Effector CD8-positive, alpha-beta T cell (primary cell): ENCODE data around the gene MORN4.
A peak's percentile ranks its signal among the peaks of the same experiment; 100 is the strongest.
"Not testable (repeated sequence)": the region's sequence is repeated elsewhere in the genome, so short reads cannot be mapped to it uniquely, and the experiment has no call there.

ENCODE experiments used
- DNase-seq: peaks from one replicate; lab custom pipeline; 2025; lab: John Stamatoyannopoulos, UW

The MORN4 gene

DNA sequence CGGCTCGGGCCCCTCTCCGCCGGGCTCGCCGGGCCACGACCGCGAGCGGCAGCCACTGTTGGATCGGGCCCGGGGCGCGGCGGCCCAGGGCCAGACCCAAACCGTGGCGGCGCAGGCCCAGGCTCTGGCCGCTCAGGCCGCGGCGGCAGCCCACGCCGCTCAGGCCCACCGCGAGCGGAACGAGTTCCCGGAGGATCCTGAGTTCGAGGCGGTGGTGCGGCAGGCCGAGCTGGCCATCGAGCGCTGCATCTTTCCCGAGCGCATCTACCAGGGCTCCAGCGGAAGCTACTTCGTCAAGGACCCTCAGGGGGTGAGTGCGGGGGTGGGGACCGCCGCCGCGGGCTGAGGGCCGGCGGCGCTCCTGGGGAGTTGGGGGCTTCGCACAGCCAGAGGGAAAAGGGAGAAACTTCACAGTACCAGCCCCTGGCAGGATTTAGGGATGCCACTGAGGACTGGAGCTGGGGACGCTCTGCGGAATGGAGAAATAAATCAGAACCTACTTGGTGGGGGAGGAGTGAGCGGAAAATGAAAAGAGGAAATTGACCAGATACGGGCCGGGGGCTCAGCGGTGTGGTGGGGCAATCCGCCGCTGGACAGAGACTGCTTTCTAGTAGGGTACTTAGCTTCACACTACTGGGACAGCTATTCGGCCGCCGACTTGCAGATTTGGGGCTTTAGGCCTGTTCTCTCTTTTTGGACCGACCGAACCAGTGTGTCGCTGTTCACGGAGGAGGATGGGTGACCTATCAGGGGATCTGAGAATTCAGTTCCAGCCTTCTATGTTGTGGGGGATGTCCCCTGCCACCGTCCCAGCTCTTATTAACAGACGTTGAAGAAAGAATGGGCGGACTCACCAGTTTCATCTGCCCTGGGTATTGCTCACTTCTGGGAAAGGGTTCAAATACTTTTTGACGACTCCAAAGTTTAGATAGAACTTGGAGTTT, 7.8 kb upstream of the MORN4 start:
- DNase-seq: no peak

DNA sequence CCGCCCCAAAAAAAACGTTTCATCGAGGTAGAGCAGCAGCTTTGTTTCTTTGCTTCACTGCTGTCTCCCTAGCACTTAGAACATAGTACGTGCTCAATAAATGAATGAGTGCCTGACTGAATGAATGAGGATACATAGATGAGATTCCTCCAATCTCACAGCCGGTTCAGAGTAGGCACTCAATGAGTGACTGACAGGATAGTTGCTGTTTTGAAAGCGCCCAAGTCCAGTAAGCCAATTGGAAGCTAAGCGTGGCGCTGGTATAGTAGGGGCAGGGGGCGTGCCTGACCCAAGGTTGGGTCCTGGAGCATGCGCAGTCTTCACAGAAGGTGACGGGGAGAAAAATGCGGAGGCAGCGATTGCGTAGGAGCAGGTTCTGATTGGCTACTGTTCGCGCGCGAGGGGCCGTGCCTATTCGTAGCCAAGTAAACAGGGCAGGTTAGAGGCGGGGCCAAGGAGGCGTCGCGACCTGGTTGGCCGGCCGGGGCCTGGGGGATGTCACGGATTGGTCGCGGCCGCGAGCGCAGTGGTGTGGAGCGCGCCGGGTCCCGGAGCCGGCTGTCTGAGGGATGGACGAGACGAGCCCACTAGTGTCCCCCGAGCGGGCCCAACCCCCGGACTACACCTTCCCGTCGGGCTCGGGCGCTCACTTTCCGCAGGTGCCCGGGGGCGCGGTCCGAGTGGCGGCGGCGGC, 7.0 kb upstream of the MORN4 start, which contains the start of gene PI4K2A:
TSS of gene PI4K2A (plus strand) at position 498 of the 694 bp plus-strand sequence. CDS start at position 570, 72 bp downstream.
- DNase-seq: peak; percentile 98

DNA sequence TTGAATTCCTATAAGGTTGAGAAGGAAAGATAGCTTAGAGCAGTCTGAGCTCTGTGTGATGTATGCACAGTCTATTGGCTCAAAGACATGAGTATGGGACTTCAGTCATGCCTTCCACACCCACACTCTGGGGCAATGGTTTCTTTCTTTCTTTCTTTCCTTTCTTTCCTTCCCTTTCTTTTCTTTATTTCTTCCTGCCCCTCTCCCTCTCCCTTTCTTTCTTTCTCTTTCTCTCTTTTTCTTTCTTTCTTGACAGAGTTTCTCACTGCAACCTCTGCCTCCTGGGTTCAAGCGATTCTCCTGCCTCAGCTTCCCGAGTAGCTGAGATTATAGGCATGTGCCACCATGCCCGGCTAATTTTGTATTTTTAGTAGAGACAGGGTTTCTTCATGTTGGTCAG, 5.8 kb upstream of the MORN4 start:
- not testable (repeated sequence) for DNase-seq

DNA sequence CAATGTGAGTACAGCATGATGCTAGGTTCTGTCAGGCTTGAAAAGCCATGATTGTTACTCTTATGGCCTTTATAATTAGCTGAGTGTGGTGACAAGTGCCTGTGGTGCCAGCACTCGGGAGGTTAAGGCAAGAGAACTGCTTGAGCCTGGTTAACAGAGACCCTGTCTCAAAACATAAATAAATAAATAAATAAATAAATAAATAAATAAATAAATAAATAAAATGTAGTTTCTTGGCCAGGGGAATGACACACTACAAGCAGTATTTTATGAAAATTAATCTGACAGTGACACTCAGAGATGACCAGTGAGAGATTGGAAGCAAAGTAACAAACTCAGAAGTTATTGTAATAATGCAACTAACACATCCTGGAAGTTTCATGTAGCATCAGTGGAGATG, 2.3 kb upstream of the MORN4 start:
- DNase-seq: no peak

DNA sequence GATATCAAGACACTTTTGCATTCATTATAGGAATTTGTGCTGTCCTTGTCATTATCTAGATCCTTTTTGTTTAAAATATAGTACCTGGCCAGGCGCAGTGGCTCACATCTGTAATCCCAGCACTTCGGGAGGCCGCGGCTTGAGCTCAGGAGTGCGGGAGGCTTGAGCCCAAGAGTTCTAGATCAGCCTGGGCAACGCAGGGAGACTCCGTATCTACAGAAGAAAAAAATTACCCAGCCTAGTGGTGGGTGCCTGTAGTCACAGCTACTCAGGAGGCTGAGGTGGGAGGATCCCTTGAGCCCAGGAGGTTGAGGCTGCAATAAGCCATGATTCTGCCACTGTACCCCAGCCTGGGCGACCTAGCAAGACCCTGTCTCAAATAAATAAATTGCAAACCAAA, 621 bp upstream of the MORN4 start:
- no peak for DNase-seq

DNA sequence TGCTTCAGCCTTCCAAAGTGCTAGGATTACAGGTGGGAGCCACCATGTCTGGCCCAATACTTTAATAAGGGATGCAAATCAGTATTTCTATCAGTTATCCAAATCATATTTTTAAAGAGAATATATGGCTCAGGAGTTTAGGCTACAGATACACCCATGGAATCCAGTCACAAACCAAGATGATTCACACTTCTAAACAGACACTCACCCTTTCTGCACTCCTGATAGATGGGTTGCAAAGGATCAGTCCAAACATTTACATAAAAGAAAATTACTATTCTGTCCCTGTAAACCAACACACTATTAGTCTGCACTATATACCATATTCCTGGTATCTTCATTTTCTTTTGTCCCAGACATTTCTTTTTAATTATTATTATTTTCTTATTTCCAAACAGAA, 2.2 kb downstream of the MORN4 start:
- DNase-seq: no peak

DNA sequence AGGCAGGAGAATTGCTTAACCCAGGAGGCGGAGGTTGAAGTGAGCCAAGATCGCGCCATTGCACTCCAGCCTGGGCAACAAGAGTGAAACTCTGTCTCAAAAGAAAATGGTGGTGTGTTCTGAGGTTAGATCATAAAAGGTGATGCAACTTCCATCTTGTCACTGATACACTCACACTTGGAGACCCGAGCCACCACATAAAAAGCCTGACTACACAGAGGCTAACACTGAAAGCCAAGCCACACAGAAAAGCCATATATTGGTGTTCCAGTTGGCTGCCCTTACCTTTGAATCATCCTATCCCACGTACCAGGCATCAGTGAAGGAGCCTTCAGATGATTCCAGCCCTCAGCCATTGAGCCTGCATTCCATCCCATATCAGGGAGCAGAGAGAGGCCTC, 4.0 kb downstream of the MORN4 start:
- DNase-seq: no peak

DNA sequence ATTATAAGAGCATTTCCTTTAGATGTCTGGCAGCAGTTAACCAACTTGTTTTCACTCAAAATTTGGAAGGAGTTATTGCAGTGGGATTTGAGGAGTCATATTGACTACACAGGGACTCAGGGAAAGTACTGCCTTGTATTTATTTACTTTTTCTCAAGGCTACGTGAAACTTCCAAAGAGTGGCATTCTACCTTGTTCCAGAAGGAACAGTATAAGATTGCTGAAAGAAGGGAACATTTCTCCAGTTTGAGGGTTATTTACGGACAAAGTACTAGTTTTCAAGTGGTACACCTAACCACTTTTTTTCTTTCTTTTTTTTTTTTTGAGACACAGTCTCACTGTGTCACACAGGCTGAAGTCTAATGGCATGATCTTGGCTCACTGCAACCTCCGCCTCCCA, 5.1 kb downstream of the MORN4 start:
- no peak for DNase-seq

DNA sequence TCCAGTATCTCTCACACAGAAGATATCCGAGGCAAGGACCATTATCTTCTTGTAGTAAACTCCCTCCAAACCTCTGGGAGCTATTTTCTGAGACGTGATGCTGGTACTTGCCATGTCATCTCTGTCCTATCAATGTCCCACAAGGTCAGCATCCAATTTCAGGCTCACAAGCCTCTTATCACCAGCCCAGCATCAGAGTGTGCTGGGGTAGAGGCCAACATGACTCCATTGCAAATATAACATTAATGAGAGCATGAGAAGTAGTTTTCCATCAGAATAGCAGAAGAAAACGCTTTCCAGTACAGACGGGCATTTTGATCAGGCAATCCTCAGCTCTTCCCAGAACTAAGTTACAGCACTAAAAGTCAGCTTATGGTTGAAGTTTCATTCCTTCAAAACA, 5.6 kb downstream of the MORN4 start:
- DNase-seq: no peak

DNA sequence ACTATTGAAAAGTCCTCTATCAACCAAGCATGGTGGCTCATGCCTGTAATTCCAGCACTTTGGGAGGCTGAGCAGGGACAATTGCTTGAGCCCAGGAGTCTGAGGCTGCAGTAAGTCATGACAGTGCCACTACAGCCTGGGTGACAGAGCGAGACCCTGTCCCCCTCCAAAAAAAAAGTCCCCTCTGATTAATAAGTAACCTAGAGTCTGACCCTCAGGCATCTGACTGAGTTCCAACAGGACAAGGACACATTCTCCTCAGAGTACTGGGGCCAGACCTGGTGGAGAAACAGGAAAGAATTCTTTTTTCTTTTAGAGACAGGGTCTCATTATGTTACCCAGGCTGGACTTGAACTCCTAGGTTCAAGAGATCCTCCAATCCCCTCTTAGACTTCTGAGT, 10.0 kb downstream of the MORN4 start:
- no peak for DNase-seq

DNA sequence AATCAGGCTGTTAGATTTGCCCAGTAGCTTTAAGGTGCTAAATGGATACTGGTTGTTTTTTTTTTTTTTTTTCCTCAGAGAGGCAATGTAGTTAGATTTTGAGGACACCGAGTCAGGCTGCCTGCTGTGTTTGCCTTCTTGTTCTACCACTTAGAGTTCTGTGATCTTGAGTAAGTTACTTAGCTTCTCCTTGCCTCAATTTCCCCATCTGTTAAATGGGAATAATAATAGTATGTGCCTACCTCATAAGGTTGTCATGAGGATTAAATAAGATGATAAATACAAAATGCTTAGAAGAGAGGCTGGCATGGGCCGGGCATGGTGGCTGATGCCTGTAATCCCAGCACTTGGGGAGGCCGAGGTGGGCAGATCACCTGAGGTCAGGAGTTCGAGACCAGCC, 14.6 kb downstream of the MORN4 start:
- DNase-seq: no peak

DNA sequence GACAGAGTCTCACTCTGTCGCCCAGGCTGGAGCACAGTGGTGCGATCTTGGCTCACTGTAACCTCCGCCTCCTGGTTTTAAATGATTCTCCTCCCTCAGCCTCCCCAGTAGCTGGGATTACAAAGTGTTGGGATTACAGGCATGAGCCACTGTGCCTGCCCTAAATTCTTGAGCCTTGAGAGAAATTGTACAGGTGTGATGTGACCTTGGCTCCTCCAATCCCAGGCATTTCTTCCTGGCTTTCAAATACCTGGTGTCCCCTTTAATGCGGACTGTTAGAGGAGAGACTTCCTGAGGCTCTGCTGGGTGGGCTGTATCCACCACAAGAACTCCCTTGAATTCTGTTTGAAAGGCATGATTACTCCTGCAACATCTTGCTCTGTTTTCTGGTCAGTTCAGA, 15.0 kb downstream of the MORN4 start:
- no peak for DNase-seq

DNA sequence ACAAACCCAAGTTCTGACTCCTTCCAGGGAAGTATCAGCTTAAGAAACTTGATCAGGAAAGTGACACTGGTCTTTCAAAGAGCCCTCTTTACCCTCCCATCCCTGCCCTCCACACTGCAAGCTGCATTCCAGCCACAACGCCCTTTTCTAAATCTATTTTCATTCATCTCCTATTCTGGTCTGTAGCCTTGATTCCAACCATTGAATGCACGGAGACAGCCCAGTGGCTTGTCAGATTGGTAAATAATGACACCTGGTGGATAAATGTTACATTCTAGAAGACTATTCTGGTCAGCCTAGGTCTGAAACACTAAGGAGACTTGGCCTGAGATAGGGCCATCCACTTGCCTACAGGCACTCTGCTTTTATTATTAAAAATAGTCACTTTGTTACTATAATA, 20.9 kb downstream of the MORN4 start:
- DNase-seq: no peak

DNA sequence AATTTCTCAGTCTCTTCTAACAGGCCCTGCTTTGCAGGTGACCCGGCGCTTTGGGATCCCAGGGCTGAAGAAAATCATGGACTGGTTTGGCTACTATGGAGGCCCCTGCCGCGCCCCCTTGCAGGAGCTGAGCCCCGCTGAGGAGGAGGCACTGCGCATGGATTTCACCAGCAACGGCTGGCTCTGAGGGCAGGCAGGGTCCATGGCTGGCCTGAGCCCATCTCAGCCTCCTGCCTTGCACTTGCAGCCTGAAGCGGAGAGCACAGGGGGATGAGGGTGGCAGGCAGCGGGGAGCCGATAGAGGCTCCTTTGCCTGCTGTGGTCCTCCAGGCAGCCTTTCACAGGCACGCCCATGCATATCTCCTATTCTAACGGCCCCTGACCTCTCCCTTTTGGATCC, 21.8 kb downstream of the MORN4 start:
- DNase-seq: no peak

DNA sequence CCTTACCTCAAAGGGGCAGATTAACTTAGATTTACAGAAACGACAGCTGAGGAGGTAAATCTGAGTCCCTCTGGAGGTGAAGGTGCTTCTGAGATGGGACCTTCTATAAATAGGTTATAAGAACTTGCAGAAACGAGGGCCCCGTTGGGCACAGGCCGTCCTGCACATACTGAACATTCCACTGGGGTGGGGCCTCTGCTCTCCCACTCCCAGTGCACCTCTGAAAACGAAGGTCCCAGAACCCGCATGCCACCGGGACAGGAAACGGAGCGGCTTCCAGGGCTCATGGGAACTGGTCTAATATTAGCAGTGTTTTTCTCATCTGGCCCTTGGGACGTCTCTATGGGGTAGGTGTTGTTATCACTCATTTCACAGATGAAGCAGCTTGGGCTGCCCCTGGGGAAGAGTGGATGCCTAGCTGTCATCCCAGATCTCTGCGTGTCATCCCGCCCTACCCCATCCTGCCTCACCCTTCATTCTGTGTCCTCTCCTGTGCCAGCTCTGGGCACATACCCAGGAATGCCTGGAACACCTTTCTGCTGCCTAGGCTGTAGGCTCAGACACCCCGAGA, 24.2 kb downstream of the MORN4 start:
- no peak for DNase-seq

DNA sequence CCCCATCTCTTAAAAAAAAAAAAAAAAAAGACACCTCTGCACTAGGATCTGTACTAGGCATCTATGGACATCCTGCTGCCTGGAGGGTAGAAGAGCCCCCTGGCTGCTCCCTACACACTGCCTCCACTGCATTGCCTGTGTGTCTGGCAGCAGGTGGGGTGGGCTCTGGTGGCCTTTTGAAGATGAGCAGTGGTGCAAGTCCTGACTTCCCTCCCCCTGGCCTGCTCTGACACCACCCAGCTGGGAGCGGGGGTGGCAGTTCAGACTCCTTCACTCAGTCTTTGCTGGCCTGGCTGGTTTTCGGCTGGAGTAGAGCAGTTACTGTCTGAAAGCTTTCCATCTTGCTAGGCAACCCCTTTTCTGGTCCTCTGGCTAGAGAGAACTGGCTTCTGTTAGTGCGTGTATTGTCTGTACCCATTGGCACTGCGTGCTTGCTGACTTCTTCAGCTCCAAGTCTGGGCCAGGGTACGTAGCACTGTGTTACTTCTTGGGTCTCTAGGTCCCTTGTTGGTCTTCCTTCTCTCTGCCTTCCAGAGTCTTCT, 26.1 kb downstream of the MORN4 start:
- no peak for DNase-seq

DNA sequence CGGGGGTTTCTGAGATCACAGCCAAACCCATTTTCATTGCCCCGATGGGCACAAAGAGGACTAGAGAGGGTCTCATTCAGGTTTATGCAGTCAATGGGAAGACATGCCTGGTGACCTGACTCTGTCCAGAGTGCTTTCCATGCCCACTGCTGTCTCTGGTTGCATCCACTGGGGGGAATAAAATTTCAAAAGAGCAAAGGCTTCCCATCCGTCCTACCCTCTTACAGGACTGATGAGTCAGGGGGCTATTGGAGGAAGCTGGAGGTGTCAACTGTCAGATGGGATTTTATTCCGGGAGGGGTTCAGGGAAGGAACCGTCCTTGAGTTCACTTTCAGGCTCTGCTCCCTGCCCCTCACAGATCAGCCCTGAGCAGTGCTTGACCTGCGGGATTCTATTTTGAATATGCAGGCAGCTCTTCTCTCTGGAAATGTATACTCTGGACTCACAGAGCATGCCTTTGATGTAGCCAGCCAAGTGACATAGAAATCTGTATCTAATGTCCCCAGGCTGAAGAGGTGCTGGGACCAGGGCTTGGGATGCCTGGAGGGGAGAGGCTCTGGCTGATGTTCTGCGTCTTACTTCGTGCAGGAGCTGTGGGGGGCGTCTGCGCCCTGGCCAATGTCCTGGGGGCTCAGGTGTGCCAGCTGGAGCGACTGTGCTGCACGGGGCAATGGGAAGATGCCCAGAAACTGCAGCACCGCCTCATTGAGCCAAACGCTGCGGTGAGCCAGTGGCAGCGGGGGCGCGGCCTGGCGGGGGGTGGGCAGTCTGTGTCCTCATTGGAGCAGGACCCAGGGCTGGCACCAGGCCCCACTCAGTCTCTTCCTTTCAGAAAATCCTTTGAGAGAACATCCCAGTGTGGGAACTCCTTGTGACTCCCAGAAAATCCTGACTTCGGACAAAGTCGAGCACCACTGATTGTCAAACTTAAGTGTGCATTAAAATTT, 31.8 kb downstream of the MORN4 start:
- no peak for DNase-seq

DNA sequence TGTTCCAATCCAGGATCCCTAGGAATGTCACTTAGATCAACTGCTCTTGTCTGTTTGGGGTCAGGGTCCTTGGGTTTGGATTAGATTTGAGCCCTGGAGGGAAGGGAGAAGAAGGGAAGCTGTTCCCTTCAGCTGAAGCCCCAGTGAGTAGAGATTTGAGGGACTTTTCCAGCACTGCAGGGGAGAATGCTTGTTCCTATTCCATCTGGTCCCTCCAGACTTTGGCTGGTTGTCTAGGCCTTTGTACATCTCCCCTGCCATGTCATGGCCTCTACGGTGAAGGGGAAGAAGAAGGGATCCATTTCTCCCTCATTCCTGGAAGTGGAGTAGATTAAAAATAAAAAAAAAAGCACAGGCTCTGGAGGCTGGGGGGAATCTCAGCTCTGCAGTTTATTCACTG, 32.7 kb downstream of the MORN4 start:
- no peak for DNase-seq

DNA sequence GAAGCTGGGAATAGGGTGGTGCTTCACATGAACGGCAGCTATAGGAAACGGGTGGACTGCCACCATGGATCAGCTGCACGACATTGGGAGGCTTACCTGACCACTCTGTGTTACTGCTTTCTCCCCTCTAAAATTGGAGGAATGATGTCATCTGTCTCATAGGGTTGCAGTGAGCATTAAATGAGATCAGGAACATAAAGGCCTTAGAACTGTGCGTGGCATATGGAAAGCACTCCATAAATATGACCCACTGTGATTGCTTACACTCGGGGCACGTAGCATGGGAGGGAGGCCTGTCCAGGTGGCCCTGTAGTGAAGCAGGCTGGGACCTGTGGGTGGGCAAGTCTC, 34.1 kb downstream of the MORN4 start:
- DNase-seq: no peak

DNA sequence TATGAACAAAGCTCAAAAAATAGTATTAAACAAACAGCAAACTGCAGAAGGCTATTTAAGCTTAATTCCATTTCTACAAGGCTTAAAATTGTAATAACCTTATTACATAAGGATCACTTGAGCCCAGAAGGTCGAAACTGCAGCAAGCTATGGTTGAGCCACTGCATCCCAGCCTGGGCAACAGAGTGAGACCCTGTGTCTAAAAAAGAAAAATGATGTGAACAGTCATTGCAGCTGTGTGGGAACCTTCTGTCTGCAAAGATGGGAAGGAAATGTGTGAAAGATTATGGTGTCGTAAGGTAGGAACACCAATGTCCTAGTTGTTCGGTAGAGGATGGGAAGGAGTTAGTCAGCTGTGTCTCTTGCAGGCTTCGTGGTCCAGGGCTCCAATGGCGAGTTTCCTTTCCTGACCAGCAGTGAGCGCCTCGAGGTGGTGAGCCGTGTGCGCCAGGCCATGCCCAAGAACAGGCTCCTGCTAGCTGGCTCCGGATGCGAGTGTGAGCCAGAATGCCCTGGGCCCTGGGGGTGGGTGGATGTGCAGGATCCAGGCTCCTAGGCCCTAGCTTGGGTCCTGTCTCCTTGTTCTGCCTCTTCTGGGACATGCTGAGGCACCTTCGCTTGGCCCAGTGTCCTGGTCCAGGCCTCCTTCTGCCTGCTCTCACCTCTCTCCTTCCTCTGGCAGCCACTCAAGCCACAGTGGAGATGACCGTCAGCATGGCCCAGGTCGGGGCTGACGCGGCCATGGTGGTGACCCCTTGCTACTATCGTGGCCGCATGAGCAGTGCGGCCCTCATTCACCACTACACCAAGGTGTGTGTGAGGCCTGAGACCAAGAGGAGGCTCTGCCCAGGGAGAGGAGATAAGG, 34.7 kb downstream of the MORN4 start:
- DNase-seq: no peak

DNA sequence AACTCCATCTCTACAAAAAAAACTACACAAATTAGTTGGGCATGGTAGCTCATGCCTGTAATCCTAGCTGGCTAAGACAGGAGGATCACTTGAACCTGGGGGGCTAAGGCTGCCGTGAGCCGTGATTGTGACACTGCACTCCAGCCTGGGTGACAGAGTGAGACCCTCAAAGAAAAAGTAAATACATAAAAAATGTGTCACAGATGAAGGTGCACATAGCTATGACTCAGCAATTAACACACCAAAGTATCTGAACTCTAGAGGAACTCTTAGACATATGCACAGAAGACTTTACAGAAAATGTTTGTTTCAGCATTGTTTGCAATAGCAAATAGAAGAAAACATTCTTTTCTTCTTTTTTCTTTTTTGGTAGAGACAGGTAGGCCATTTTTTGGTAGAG, 35.5 kb downstream of the MORN4 start:
- no peak for DNase-seq
